DOHH2 (cell line): ENCODE results near the gene TET2.

Source experiments
- H3F3A ChIP-seq: fragments of 200-600 bp; sonication (generic), shearing (Covaris generic); 2 replicates; pipeline ENCODE4 v1.6.0; 2016; ENCODE audit warnings: antibody characterized with exemption, mild to moderate bottlenecking; ENCODE audit not compliant: control insufficient read depth, insufficient read depth
- H3K27ac ChIP-seq: fragments of 200-600 bp; sonication (generic); 2 replicates; pipeline ENCODE4 v1.5.1; 2014; ENCODE audit warnings: low read depth, mild to moderate bottlenecking, low read length, moderate library complexity
- H3K27me3 ChIP-seq: fragments of 200-600 bp; sonication (generic); 2 replicates; pipeline ENCODE4 v1.6.1; 2014; ENCODE audit warnings: mild to moderate bottlenecking, low read length, mixed read lengths; ENCODE audit not compliant: control insufficient read depth
- H3K36me3 ChIP-seq: fragments of 200-600 bp; sonication (generic); 2 replicates; pipeline ENCODE4 v1.6.1; 2014; ENCODE audit warnings: mild to moderate bottlenecking, low read length, moderate library complexity, mixed read lengths; ENCODE audit not compliant: control insufficient read depth
- H3K4me1 ChIP-seq: fragments of 200-600 bp; sonication (generic); 2 replicates; pipeline ENCODE4 v1.6.1; 2014; ENCODE audit warnings: mild to moderate bottlenecking, low read length, mixed read lengths; ENCODE audit not compliant: control insufficient read depth
- H3K4me2 ChIP-seq: fragments of 200-600 bp; sonication (generic); 2 replicates; pipeline ENCODE4 v1.6.0; 2014; ENCODE audit warnings: mild to moderate bottlenecking, low read length, moderate library complexity
- H3K4me3 ChIP-seq: fragments of 200-600 bp; sonication (generic); 2 replicates; pipeline ENCODE4 v1.5.1; 2014; ENCODE audit warnings: mild to moderate bottlenecking, low read length, mixed read lengths
- H3K79me2 ChIP-seq: fragments of 200-600 bp; sonication (generic); 2 replicates; pipeline ENCODE4 v1.6.1; 2014; ENCODE audit warnings: mild to moderate bottlenecking, low read length, mixed read lengths; ENCODE audit not compliant: control insufficient read depth
- H3K9me2 ChIP-seq: fragments of 200-600 bp; sonication (generic); replicated peaks from 2 replicates; pipeline ENCODE4 v1.6.1; 2014; ENCODE audit warnings: mild to moderate bottlenecking, low read length, mixed read lengths; ENCODE audit not compliant: control insufficient read depth
- H3K9me3 ChIP-seq: fragments of 200-600 bp; sonication (generic); 2 replicates; pipeline ENCODE4 v1.6.1; 2014; ENCODE audit warnings: antibody characterized with exemption, low read length, mixed read lengths; ENCODE audit not compliant: control insufficient read depth, insufficient read depth
- H4K20me1 ChIP-seq: fragments of 200-600 bp; sonication (generic); 2 replicates; pipeline ENCODE4 v1.6.0; 2014; ENCODE audit warnings: low read depth, mild to moderate bottlenecking, antibody characterized with exemption, low read length, moderate library complexity; ENCODE audit not compliant: control insufficient read depth, insufficient read depth
- EZH2phosphoT487 ChIP-seq: fragments of 200-600 bp; sonication (generic); IDR thresholded peaks from 2 replicates; pipeline ENCODE4 v1.6.1; 2017; ENCODE audit warnings: borderline replicate concordance, mild to moderate bottlenecking, antibody characterized with exemption, low read length, moderate library complexity, mixed read lengths
- TF ChIP-seq, protein P1 (sequence below): fragments of 200-600 bp; sonication (generic); IDR thresholded peaks from one replicate; pipeline ENCODE4 v1.5.1; 2014; ENCODE audit warnings: antibody characterized with exemption, mild to moderate bottlenecking, low read depth, low read length; ENCODE audit not compliant: poor library complexity, severe bottlenecking

Gene TET2

DNA sequence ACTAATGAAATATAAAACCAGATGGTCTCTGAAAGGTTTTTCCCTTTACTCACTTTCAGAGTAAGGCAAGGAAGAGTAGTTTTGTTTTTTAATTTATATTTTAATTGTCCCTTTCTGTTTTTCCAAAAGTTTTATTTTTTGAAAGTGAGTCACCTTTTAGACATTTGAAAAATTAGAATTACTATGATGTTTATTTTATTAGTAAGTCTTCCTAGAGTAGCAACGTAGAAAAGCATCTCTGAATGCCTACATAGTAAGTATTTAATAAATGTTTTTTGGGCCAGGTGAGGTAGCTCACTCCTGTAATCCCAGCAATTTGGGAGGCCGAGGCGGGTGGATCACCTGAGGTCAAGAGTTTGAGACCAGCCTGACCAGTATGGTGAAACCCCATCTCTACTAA is 51.1 kb downstream of the TET2 start:
- Histone ChIP-seq H3K9me3 (no peaks in the 10 kb centered on the region), H4K20me1 (no peaks in the 10 kb centered on the region), H3K36me3 (no peaks in the 10 kb centered on the region), H3K27ac (no peak overlapping the region), H3K4me2 (no peak overlapping the region), H3K4me3 (no peak overlapping the region), H3K79me2 (no peaks in the 10 kb centered on the region), H3F3A (no peaks in the 10 kb centered on the region), H3K9me2 (no peaks in the 10 kb centered on the region), H3K27me3 (no peaks in the 10 kb centered on the region), H3K4me1 (peaks cover 11% of the 10 kb centered on the region)
- TF ChIP-seq, protein P1, sequence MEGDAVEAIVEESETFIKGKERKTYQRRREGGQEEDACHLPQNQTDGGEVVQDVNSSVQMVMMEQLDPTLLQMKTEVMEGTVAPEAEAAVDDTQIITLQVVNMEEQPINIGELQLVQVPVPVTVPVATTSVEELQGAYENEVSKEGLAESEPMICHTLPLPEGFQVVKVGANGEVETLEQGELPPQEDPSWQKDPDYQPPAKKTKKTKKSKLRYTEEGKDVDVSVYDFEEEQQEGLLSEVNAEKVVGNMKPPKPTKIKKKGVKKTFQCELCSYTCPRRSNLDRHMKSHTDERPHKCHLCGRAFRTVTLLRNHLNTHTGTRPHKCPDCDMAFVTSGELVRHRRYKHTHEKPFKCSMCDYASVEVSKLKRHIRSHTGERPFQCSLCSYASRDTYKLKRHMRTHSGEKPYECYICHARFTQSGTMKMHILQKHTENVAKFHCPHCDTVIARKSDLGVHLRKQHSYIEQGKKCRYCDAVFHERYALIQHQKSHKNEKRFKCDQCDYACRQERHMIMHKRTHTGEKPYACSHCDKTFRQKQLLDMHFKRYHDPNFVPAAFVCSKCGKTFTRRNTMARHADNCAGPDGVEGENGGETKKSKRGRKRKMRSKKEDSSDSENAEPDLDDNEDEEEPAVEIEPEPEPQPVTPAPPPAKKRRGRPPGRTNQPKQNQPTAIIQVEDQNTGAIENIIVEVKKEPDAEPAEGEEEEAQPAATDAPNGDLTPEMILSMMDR = no peak
- TF ChIP-seq EZH2phosphoT487 = no peak

DNA sequence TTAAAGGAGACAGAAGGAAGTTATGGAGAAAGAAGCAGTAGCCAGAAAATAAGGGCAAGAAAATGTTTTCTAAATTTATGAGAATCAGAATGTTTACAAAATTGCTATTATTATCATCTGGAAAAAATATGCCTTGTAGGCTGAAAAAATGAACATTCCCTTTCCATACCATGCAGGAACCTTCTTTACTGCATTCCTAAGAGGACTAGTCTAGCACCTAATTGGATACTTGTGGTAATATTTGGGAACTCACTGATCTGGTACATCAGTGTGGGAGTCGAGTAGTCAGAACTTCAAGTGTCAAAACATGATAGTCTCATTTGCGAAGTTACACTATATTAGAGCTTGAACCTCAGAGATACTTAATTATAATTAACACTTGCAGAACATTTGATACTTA is 51.9 kb downstream of the TET2 start:
- Histone ChIP-seq H3K9me3 (no peaks in the 10 kb centered on the region), H3K36me3 (no peaks in the 10 kb centered on the region), H3K79me2 (no peaks in the 10 kb centered on the region), H3K27ac (no peak overlapping the region), H3K4me1 (peaks cover 11% of the 10 kb centered on the region), H3K27me3 (no peaks in the 10 kb centered on the region), H3K9me2 (no peaks in the 10 kb centered on the region), H3F3A (no peaks in the 10 kb centered on the region), H3K4me3 (no peak overlapping the region), H3K4me2 (no peak overlapping the region), H4K20me1 (no peaks in the 10 kb centered on the region)
- TF ChIP-seq, protein P1 = no peak
- TF ChIP-seq EZH2phosphoT487 = no peak

DNA sequence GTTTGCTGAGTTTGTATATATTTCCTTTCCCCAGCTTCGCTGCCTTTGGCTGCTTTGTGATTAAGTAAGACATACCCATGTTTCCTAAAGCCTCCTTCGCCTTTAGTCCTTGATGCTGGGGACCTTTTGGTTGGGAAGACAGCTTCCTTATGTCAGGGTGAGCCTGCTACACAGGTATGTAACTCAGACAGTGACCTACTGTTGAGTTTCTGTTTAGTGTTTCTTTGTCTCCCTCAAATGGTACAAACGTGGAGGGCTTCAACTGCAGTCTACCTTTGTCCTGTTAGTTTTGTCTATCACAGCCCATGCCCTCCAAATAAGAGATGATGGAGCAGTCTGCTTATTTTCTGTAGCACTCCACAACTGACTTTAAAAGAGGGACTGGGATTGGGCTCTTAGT is 59.5 kb downstream of the TET2 start:
- Histone ChIP-seq H4K20me1 (no peaks in the 10 kb centered on the region), H3K9me3 (no peaks in the 10 kb centered on the region), H3K79me2 (no peaks in the 10 kb centered on the region), H3K9me2 (no peaks in the 10 kb centered on the region), H3K36me3 (no peaks in the 10 kb centered on the region), H3K4me1 (no peaks in the 10 kb centered on the region), H3K4me3 (no peak overlapping the region), H3K27ac (no peak overlapping the region), H3K4me2 (no peak overlapping the region), H3F3A (no peaks in the 10 kb centered on the region), H3K27me3 (no peaks in the 10 kb centered on the region)
- no peak for TF ChIP-seq EZH2phosphoT487
- TF ChIP-seq, protein P1 = no peak

DNA sequence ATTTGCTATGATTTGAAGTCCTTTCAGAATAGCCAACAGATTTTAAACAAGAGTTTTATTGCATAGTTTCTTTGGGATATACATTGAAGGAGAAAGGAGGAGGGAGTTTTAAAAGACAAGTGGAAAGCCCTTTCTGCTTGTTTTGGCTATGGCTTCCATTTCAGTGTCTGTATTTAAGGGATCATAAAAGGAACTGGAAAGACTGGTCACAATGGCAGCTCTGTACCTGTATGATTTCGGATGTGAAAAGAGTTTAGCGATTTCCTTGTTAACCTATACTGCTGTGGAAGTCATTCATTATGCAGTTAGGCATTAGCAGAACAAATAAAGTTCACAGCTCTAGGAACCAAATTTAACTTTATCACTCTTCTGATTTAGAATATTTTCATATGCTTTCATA is 60.7 kb downstream of the TET2 start:
- no peaks in the 10 kb centered on the region for H3K36me3 ChIP-seq
- H3K27me3 ChIP-seq = no peaks in the 10 kb centered on the region
- H3K9me2 ChIP-seq = no peaks in the 10 kb centered on the region
- H3K27ac ChIP-seq = no peak overlapping the region
- no peaks in the 10 kb centered on the region for H3K4me1 ChIP-seq
- no peaks in the 10 kb centered on the region for H4K20me1 ChIP-seq
- TF ChIP-seq, protein P1 = no peak
- no peak for TF ChIP-seq EZH2phosphoT487
- no peaks in the 10 kb centered on the region for H3F3A ChIP-seq
- H3K9me3 ChIP-seq = no peaks in the 10 kb centered on the region
- no peak overlapping the region for H3K4me2 ChIP-seq
- no peaks in the 10 kb centered on the region for H3K79me2 ChIP-seq
- no peak overlapping the region for H3K4me3 ChIP-seq
